ENCODE results near the gene CATSPER4.
A peak's percentile ranks its signal among the peaks of the same experiment; 100 is the strongest.
"Not testable (repeated sequence)": the region's sequence is repeated elsewhere in the genome, so short reads cannot be mapped to it uniquely, and the experiment has no call there.

CATSPER4 gene

DNA sequence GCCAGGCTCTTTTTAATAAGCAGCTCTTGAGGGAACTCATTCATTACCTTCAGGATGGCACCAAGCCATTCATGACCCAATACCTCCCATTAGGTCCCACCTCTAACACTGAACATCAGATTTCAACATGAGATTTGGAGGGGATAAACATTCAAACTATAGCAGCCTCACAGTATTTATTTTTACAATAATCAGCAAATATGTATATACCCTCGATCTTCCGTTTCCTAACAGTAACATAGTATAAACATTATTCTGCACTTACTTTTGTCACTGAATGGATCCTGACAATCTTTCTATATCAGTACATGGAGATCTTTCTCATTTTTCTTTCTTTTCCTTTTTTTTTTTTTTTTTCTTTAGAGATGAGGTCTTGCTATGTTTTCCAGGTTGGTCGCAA is 5.4 kb downstream of the CATSPER4 start:
- DNase-seq (ENCODE audit: low read depth): no peak

DNA sequence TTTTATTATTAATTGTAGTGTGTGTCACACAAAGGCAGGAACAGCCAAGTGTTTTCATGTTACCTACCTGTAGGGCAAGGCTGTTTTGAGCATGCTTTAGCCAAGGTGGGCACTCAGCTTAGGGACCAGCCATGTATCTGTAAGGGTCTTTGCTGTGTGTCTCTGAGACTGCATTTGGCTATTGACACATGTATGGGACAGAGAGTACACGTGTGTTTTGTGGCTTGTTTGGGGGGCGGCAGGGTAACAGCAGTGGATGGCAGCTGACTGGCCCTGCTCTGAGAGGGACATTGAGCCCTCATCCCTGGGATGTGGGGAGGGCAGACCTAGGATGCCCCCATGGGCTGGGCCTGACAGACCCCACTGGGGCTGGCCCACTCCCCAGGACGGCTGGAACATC is 6.9 kb downstream of the CATSPER4 start:
- DNase-seq (ENCODE audit: low read depth): no peak

DNA sequence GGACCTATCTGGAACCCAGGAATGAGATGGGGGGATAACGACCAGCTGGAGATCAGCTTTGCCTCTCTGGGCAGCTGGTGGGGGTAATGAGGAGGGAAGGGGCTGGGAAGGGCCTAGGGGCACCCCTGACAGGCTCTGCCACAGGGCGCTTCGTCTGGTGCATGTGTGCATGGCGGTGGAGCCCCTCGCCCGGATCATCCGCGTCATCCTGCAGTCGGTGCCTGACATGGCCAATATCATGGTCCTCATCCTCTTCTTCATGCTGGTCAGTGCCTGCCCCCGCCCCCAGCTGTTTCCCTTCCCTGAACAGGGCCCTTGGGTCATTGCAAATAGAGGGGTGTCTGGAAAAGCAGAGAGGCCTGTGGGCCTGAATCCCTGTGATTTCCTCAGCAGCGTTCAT is 7.4 kb downstream of the CATSPER4 start:
- no peak for DNase-seq (ENCODE audit: low read depth)

GRCh38 chr1:26200413-26200812 is 10.0 kb downstream of the CATSPER4 start:
- no peak for DNase-seq (ENCODE audit: low read depth)

DNA sequence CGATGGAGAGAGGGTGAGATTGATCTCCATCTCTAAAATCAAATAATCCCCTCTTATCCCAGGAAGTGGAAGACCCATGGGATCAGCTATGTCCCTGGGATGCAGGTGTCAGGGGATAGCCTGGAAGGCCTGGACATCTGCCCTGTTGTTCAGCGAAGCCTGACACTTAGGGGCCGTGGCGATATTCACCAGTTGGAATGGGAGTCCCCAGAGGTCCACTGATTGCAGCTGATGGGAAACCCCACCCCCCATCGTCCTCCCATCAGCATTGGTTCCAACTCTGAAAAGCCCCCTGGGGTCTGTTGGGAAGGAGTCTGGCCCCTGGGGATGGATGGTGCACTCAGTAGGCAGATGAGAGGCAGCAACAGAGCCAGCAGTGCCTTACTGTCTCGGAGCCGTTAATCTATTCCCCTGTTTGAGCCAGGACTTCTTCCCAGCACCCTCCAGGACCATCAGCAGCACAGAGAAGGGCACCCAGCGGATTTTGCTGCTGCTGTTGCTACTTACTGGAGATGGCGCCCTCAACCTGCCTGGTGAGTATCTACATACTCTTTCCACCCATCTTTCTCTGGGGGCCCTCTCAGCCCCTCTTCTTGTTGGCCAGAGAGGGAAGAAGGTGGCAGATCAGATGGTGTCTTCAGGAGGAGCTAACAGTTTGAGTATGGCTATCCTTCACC is 13.4 kb downstream of the CATSPER4 start:
- DNase-seq (ENCODE audit: low read depth): no peak

DNA sequence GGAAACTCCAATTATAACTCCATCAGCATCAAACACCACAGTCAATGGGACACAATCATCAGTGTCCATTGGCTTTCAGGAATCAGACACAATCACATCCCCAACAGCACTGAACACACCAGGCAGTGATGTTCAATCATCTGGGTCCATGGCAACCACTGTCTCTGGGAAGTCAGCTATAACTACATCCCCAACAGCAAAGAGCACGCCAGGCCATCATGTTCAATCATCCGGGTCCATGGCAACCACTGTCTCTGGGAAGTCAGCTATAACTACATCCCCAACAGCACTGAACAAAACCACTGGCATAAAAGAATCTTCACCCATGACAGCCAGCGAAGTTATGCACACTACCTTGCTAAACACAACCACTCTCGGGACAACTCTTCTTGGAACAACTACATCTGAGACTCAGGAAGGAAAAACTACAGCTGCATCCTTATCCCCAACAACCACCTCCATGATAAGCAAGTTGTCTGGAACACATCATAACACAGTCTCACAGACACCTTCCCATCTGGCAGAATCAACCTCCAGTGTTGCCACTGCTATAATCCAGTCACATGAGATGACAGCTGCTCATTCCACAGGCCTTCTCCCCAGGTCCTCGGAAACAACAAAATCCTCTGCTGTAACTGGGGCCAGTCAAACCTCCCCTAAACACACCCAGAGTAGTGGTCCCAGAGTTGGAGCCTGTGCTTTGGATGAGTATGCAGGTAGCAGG is 19.9 kb downstream of the CATSPER4 start:
- DNase-seq (ENCODE audit: low read depth): no peak

- DNase-seq (ENCODE audit: low read depth): no peak
Measured at GRCh38 chr1:26212726-26213125, 22.3 kb downstream of the CATSPER4 start.

DNA sequence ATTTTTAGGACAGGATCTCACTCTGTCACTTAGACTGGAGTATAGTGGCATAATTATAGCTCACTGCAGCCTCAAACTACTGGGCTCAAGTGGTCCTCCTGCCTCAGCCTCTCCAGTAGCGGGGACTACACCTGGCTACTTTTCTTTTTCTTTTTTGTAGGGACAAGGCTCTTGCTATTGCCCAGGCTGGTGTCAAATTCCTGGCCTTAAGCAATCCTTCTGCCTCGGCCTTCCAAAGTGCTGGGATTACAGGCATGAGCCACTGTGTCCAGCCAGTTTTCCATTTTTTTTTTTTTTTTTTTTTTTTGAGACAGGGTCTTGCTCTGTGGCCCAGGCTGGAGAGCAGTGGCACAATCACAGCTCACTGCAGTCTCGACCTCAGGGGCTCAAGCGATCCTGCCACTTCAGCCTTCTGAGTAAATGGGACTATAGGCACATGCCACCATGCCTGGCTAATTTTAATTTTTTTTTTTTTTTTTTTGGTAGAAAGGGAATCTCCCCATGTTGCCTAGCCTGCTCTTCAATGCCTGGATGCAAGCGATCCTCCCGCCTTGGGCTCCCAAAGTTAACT is 23.0 kb downstream of the CATSPER4 start:
- DNase-seq (ENCODE audit: low read depth): no peak

GRCh38 chr1:26215246-26215645 is 24.8 kb downstream of the CATSPER4 start:
- no peak for DNase-seq (ENCODE audit: low read depth)

GRCh38 chr1:26218906-26219494 is 28.6 kb downstream of the CATSPER4 start:
- DNase-seq (ENCODE audit: low read depth): no peak

DNA sequence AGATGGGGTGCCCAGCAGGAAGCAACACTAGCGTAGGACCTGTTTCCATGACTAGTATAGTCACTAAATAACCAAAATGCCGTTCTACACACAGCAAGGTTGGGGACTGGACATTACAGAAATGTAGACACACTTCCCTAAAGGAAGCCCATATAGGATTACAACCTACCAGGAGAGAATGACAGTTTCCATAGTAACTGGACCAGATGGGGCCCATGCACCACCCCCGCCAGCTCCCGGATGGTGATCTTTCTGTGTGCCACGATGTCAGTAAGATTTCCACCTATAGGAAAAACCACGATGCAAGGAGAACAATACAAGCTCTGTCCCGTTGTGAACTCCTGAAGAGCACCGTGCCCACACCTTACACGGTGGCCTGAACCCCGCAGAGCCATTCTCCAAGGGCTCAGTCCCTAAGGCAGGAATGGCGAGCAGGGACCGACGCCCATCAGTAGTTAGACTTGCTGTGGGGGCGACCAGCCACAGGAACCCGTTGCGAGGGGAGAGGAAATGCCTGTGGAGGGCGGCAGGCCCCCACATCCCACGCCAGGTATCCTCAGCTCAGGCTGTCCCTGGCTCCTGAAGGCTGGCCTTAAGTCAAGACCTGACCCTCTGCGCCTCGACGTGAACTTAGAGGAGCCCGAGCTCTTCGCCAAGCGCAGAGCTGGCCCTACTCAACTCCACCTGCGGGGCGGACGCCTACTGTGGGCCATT is 30.0 kb downstream of the CATSPER4 start:
- no peak for DNase-seq (ENCODE audit: low read depth)

DNA sequence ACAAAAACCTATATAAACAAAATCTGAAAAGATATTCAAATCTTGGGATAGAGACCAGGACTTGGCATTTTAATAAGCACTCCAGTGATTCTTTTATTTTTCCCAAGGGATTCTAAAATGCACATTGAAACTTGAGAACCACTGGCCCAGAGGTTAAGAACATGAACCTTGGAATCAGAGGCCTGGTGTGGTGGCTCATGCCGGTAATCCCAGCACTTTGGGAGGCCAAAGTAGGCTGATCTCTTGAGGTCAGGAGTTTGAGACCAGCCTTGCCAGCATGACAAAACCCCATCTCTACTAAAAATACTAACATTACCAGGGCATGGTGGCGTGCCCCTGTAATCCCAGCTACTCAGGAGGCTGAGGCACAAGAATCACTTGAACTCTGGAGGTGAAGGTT is 30.7 kb downstream of the CATSPER4 start:
- no peak for DNase-seq (ENCODE audit: low read depth)

- no peak for DNase-seq (ENCODE audit: low read depth)
Measured at GRCh38 chr1:26224606-26225005, 34.2 kb downstream of the CATSPER4 start.

- DNase-seq (ENCODE audit: low read depth): peak; percentile 31
Measured at GRCh38 chr1:26225033-26225831, 34.8 kb downstream of the CATSPER4 start.

- DNase-seq (ENCODE audit: low read depth): not testable (repeated sequence)
Measured at GRCh38 chr1:26230682-26231081, 40.3 kb downstream of the CATSPER4 start.

DNA sequence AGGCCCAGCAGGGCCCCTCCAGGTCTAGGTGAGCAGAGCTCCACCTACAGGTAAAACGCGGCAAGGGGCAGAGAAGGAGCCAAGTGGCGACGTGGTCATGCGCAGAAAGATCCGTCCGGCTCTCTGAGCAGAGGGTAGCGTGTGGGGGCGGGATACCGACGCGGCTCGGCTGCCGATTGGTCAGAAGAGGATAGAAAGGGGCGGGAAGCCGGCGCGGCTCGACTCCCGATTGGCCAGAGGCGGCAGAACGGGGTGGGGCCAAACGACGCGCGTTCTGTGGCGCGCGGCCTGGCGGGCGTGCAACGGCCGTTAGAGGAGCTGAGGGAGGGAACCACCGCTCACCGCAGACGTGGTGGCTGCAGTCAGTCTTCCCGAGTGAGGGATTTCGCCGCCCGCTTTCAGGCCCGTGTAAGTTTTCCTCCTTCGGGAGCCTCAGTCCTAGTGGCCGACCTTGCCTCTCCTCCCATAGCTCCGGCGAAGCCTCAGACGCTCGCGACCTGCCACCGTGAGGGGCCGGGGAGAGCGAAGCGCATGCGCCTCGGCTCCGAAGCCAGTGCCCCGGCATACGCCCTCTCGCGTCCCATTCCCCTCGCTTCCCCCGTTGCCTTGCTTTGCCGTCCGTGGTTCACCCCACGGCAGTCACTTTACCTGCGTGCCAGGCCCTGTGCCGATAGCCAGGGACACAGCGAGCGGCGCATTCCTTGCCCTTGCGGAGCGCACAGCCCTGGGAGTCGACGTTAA is 43.7 kb downstream of the CATSPER4 start, which contains the start of gene CEP85:
Gene CEP85 (plus strand): TSS at position 298 of the 741 bp plus-strand sequence. CDS start 5,584 bp downstream, outside the sequence.
- DNase-seq (ENCODE audit: low read depth): peak; percentile 97

GRCh38 chr1:26234644-26235370 is 44.4 kb downstream of the CATSPER4 start:
- DNase-seq (ENCODE audit: low read depth): no peak

DNA sequence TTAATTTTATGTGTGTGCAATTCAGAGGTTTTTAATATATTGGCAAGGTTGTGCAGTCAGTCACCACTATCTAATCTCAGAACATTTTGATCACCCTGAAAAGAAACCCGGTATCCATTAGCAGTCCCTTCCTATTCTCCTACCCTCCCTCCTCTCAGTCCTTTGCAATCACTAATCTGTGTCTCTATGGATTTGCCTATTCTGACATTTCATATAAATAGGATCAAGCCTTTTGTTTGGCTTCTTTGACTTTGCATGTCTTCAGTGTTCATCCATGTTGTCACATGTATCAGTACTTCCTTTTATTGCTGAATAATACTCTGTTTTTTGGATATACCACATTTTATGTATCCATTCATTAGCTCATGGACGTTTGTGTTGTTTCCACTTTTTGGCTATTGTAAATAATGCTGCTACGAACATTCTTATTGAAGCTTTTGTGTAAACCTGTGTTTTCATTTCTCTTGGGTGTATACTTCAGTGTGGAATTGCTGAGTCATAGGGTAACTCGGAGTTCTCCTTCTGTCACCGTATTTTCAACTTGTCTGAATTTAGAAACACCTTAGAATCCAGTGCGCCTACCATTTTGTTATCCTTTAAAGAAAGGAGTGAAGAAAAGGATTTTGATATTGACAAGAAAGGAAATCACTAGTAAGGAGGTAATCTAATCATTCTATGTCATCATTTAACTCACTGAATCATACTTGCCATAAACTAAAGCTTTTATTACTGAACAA is 47.0 kb downstream of the CATSPER4 start:
- no peak for DNase-seq (ENCODE audit: low read depth)

GRCh38 chr1:26239936-26240335 is 49.5 kb downstream of the CATSPER4 start:
- DNase-seq (ENCODE audit: low read depth): no peak

All from activated gamma-delta T cell treated with anti-CD3 and anti-CD28 coated beads, Interleukin-2, amount 50 U/mL, for 16 hours (primary cell).